Measurements from ENCODE around the gene PCDHGA9.

DNA sequence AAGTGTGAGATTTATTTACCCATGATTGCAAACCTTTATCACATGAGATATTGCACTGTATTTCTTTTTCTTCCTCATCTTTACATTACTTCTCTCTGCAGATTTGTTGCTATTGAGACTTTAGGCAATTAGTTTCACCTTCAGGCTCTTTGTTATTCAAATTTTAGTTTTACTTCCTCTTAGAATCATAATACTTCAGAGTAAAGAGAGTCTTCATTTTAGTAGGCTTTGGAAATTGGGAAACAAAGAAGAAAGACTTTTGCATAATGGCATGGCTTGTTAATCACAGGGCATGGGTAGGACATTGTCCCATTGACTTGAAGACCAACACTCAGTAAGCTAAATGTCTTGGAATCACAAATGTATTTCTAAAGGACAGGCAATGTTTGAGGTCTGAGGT lies 39.9 kb upstream of the PCDHGA9 start:
- TF ChIP-seq RFX5 (IDR thresholded peaks at IDR 0.05; ENCODE audit: low read depth, low read length) (no peak), POLR2A (conservative IDR thresholded peaks at IDR 0.05) (no peak), TBL1XR1 (IDR thresholded peaks at IDR 0.05; ENCODE audit: low read length in 2 of 2) (no peak), CEBPB (tag; IDR thresholded peaks at IDR 0.05) (no peak), FOXJ3 (CRISPR knock-in tag; IDR thresholded peaks at IDR 0.05) (no peak), EGR1 (conservative IDR thresholded peaks at IDR 0.05) (no peak)
- TF ChIP-seq, protein P1, sequence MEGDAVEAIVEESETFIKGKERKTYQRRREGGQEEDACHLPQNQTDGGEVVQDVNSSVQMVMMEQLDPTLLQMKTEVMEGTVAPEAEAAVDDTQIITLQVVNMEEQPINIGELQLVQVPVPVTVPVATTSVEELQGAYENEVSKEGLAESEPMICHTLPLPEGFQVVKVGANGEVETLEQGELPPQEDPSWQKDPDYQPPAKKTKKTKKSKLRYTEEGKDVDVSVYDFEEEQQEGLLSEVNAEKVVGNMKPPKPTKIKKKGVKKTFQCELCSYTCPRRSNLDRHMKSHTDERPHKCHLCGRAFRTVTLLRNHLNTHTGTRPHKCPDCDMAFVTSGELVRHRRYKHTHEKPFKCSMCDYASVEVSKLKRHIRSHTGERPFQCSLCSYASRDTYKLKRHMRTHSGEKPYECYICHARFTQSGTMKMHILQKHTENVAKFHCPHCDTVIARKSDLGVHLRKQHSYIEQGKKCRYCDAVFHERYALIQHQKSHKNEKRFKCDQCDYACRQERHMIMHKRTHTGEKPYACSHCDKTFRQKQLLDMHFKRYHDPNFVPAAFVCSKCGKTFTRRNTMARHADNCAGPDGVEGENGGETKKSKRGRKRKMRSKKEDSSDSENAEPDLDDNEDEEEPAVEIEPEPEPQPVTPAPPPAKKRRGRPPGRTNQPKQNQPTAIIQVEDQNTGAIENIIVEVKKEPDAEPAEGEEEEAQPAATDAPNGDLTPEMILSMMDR (IDR thresholded peaks at IDR 0.05 in 2 of 3, conservative IDR thresholded peaks at IDR 0.05 in 1 of 3; ENCODE audit: insufficient read depth in 2 of 3, low read depth in 1 of 3, low read length in 3 of 3) = no peak
- TF ChIP-seq, protein P2, sequence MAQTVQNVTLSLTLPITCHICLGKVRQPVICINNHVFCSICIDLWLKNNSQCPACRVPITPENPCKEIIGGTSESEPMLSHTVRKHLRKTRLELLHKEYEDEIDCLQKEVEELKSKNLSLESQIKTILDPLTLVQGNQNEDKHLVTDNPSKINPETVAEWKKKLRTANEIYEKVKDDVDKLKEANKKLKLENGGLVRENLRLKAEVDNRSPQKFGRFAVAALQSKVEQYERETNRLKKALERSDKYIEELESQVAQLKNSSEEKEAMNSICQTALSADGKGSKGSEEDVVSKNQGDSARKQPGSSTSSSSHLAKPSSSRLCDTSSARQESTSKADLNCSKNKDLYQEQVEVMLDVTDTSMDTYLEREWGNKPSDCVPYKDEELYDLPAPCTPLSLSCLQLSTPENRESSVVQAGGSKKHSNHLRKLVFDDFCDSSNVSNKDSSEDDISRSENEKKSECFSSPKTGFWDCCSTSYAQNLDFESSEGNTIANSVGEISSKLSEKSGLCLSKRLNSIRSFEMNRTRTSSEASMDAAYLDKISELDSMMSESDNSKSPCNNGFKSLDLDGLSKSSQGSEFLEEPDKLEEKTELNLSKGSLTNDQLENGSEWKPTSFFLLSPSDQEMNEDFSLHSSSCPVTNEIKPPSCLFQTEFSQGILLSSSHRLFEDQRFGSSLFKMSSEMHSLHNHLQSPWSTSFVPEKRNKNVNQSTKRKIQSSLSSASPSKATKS (CRISPR knock-in tag; IDR thresholded peaks at IDR 0.05) = no peak
- TF ChIP-seq, protein P3, sequence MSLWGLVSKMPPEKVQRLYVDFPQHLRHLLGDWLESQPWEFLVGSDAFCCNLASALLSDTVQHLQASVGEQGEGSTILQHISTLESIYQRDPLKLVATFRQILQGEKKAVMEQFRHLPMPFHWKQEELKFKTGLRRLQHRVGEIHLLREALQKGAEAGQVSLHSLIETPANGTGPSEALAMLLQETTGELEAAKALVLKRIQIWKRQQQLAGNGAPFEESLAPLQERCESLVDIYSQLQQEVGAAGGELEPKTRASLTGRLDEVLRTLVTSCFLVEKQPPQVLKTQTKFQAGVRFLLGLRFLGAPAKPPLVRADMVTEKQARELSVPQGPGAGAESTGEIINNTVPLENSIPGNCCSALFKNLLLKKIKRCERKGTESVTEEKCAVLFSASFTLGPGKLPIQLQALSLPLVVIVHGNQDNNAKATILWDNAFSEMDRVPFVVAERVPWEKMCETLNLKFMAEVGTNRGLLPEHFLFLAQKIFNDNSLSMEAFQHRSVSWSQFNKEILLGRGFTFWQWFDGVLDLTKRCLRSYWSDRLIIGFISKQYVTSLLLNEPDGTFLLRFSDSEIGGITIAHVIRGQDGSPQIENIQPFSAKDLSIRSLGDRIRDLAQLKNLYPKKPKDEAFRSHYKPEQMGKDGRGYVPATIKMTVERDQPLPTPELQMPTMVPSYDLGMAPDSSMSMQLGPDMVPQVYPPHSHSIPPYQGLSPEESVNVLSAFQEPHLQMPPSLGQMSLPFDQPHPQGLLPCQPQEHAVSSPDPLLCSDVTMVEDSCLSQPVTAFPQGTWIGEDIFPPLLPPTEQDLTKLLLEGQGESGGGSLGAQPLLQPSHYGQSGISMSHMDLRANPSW (CRISPR knock-in tag; IDR thresholded peaks at IDR 0.05) = no peak
